Measurements from ENCODE around the gene DCAF10.
"Not testable (repeated sequence)": the region's sequence is repeated elsewhere in the genome, so short reads cannot be mapped to it uniquely, and the experiment has no call there.

Gene DCAF10, protein sequence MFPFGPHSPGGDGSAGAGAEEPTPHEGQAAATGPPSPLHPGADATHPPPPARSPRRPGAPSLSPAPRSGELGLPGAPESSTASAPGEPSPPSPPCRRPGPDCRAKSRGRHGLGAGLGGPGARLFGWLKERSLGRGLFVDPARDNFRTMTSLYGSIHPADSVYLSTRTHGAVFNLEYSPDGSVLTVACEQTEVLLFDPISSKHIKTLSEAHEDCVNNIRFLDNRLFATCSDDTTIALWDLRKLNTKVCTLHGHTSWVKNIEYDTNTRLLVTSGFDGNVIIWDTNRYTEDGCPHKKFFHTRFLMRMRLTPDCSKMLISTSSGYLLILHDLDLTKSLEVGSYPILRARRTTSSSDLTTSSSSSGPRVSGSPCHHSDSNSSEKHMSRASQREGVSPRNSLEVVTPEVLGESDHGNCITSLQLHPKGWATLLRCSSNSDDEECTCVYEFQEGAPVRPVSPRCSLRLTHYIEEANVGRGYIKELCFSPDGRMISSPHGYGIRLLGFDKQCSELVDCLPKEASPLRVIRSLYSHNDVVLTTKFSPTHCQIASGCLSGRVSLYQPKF

DNA sequence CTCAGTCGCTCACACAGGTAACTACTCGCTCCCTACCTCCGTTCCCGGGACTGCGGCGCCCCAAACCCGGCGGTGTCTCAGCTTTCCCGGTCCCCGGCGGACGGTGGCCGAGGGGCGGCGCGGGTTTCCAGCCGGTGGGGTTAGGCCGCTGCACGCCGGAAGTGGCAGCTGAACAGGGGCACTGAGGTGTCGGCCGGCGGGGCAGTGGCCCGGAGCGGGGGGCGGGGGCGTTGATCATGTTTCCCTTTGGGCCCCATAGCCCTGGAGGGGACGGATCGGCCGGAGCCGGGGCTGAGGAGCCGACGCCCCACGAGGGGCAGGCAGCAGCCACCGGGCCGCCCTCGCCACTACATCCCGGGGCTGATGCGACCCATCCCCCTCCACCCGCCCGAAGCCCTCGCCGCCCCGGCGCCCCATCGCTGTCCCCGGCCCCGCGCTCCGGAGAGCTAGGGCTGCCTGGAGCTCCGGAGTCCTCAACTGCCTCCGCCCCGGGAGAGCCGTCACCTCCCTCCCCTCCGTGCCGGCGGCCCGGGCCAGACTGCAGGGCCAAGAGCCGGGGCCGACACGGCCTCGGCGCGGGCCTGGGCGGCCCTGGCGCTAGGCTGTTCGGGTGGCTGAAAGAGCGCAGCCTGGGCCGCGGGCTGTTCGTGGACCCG, at the start of gene DCAF10:
TSS of gene DCAF10 (plus strand) at position 167 of the 656 bp plus-strand sequence. CDS start at position 237, 70 bp downstream.
- DNase-seq (ENCODE audit: low read depth) = peak; percentile 67

DNA sequence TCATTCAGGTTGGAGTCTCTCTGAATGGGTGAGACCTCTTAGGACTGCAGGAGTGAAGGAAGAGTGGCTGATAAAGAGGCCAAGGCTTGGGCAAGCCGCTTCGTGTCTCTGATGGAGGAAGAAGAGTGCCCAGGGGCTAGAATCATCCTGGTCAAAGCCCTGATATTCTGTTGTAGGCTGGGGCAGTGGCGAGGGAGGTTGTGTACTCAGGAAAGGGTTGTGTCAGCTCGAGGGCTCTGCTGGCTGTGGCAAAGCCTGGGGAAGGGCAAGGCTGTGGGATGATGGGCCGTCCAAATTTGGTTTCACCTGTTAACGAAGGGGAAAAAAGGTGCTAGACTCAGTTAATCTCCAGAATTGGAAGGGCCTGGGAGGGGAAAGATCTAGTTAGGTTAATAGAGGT, 49.4 kb upstream of the DCAF10 start:
- DNase-seq (ENCODE audit: low read depth) = no peak

DNA sequence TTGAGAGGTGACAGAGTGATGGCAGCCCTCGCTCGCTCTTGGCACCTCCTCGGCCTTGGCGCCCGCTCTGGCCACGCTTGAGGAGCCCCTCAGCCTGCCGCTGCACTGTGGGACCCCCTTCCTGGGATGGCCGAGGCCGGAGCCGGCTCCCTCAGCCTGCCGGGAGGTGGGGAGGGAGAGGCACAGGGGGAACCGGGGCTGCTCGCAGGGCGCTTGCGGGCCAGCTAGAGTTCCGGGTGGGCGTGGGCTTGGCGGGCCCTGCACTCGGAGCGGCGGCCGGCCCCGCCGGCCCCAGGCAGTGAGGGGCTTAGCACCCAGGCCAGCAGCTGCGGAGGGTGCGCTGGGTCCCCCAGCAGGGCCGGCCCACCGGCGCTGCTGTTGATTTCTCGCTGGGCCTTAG, 48.9 kb upstream of the DCAF10 start:
- not testable (repeated sequence) for DNase-seq (ENCODE audit: low read depth)

DNA sequence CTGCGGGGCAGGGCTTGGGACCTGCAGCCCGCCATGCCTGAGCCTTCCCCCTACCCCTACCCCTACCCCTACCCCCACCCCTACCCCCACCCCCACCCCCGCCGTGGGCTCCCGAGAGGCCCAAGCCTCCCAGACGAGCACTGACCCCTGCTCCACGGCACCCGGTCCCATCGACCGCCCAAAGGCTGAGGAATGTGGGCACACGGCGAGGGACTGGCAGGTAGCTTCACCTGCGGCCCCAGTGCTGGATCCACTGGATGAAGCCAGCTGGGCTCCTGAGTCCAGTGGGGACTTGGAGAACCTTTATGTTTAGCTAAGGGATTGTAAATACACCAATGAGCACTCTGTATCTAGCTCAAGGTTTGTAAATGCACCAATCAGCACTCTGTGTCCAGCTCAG, 48.5 kb upstream of the DCAF10 start:
- not testable (repeated sequence) for DNase-seq (ENCODE audit: low read depth)

DNA sequence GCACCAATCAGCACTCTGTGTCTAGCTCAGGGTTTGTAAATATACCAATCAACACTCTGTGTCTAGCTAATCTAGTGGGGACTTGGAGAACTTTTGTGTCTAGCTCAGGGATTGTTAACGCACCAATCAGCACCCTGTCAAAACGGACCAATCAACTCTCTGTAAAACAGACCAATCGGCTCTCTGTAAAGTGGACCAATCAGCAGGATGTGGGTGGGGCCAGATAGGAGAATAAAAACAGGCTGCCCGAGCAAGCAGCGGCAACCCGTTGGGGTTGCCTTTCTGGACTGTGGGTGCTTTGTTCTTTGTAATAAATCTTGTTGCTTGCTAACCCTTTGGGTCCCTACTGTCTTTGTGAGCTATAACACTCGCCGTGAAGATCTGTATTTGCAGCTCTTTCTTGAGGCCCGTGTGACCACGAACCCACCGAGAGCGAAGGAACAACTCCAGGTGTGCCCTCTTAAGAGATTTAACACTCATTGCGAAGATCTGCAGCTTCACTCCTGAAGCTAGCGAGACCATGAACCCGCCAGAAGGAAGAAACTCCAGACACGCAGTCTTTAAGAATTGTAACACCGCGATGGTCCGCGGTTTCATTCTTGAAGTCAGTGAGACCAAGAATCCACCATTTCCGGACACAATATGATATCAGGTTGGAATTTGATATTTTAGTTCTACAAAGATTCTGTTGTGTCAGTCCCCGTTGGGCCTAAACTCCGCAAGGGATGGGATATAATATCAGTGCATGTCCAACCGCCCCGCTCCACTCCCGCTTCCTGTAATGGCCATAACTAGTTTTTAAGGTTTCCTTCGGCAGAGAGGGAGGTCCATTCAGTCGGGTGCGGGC, 47.7 kb upstream of the DCAF10 start:
- no peak for DNase-seq (ENCODE audit: low read depth)

DNA sequence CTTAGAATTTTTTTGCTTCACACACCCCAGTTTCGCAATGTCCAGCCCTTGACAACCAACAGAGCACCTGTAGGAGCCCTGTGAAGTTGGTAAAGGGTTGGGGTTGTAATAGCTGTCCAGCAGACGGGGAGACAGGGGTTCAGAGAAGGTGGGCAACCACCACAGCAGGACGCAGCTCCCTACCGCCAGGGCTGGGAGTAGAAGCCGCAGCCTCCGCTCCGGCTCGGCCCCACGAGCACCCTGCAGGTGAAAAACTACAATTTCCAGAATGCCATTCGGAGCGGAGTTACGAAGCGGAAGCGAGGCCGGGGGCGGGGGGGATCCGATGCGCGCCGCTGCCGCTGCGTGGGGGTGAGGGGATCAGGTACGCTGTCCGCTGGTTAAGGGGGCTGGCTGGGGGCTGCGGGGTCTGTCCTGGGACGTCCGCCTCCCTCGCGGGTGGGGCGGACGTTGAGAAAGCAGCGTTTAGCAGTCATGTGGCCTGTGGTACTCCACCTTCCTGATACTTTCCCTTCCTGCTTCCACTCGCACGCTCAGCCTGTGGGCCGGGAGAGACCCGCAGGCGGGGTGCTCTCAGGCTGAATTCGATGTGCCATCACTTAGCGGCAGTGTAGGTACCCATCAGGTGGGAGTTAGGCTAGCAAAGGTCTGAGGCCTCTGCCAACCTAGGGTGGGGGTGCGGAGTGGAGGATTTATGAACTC, 47.0 kb upstream of the DCAF10 start, which contains the start of gene TRMT10B:
TSS of gene TRMT10B (plus strand) at position 317 of the 702 bp plus-strand sequence. CDS start 8,127 bp downstream, outside the sequence.
- DNase-seq (ENCODE audit: low read depth) = peak; percentile 65

DNA sequence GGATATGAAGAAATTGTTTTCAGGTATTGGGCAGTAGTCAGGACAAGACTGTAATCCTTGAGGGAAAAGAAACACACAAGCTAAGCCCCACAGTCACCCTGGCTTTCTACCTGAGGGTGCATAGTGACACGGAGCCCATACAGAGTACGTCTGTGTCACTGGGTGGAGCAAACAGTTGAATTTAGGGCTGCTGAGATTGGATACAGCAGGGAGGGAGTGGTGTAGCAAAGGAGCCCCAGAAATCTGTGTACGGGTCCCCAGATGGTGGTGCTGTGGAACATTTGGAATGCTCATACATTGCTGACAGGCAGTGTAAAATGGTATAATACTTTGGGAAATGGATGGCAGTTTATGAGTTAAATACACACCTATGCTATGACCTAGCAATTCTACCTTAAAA, 41.9 kb upstream of the DCAF10 start:
- no peak for DNase-seq (ENCODE audit: low read depth)

DNA sequence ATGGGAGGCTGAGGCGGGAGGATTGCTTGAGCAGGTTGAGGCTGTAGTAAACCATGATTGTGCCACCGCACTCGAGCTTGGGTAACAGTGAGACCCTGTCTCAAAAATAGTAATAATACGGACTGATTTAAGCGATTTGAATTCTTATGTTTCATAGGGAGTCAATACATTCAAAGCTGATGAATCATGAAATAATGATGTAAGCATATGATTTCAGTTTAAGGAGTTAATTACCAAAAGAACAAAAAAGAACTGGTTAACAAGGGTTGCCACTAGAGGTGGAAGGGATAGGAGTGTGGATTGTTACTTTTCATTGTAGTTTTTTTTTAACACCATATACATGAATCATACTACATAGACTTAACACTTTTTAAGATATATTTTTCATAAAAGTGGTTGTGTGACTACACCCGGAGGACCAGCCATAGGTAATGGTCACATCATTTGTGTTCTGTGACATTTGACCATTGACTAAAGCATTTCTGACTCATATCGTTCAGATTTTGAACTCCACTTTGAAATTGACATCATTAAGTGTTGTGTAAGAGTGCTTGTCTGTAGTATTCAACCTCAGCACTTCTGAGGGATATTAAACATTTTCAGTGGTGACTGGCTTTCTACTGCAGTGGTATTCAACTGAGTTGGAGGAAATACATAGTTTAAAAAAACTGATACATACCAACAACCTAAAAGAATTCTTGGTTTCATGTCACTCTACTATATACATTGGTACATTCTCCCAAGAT, 40.0 kb upstream of the DCAF10 start:
- no peak for DNase-seq (ENCODE audit: low read depth)

DNA sequence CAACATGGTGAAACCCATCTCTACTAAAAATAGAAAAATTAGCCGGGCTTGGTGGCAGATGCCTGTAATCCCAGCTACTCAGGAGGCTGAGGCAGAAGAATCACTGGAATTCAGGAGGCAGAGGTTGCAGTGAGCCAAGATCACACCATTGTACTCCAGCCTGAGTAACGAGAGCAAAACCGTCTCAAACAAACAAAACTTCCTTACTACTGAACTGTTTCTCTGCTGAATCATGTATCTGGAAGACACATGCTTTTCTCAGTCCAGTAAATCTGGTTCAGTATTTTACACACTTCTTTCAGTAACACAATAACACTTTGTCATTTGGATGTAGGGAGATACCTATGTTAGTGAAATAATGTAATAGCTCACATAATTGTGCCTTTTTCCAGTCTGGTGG, 39.1 kb upstream of the DCAF10 start:
- no peak for DNase-seq (ENCODE audit: low read depth)

DNA sequence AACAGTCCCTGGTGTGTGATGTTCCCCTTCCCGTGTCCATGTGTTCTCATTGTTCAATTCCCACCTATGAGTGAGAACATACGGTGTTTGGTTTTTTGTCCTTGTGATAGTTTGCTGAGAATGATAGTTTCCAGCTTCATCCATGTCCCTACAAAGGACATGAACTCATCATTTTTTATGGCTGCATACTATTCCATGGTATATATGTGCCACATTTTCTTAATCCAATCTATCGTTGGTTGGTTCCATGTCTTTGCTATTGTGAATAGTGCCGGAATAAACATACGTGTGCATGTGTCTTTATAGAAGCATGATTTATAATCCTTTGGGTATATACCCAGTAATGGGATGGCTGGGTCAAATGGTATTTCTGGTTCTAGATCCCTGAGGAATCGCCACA, 35.3 kb upstream of the DCAF10 start:
- not testable (repeated sequence) for DNase-seq (ENCODE audit: low read depth)

DNA sequence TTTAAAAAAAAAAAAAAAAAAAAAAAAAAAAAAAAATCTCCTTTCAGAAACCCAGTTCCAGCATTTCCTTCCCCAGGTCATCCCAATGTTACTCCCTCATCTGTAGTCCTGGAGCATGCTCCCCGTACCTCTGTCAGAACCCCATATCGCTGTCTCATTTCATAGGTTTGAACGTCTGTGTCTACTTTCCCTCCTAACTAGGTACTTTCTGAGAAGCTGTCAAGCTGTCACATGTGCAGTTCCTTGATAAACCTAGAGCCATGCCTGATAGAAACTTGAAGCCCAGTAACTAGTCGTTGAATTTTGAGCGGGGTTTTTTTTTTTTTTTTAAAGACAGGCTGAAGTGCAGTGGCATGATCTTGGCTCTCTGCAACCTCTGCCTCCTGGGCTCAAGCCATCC, 31.3 kb upstream of the DCAF10 start:
- DNase-seq (ENCODE audit: low read depth) = no peak

DNA sequence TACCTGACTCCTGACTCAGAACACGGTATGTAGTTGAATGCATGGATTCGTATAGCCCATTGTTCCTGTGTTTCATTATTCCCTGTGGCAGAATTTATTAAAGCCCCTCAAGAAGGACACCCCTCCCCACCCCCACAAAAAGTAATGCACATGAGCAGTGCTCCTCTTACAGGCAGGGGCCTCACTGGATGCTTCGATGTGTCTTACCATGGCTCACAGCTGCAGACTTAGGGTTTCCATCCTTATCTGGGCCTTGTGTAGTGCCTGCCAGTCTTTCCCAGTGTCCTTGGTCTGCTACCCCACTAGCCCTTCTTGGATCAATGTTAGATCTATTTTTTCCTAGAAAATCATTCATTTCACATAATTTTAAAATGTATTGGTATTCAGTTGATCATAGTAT, 30.6 kb upstream of the DCAF10 start:
- no peak for DNase-seq (ENCODE audit: low read depth)

DNA sequence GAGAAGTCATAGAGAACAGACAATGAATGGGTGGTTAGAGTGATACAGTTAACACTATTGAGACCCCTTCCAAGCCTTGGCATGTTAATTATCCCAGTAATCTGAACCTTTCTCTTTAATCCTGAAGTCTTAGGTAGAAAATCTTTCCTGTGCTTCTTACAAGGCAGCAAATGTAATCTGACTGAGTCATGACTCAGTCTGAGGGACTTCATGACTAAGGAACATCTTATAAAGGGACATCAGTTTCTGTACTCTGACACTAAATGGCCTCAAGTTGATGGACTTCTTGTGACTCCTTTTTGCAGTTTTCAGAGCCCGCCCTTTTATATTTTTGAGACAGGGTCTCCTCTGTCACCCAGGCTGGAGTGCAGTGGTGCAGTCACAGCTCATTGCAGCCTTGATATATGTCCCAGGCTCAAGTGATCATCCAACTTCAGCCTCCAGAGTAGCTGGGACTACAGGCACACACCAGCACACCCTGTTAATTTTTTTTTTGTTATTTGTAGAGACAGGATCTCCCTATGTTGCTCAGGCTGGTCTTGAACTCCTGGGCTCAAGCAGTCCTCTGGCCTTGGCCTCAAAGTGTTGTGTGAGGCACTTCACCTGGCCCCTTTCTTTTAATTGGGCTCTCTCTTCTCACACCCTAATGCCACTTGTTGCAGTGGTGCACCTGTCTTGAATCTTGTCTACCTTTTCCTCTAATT, 25.2 kb upstream of the DCAF10 start:
- no peak for DNase-seq (ENCODE audit: low read depth)

DNA sequence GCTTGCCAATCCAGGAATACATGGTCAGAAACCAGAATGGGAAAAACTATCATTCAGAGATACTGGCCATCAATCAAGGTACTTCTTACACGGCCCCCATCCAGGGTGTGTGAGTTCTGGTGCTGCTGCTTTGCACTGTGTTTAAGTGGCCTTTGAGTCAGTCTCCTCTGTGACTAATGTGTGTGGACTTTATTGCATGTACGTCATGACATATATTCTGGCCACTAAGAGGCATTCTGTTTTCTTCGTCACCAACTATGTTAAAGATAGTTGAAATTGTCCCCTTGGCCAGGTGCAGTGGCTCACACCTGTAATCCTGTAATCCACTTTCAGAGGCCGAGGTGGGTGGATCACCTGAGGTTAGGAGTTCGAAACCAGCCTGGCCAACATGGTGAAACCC, 24.3 kb upstream of the DCAF10 start:
- DNase-seq (ENCODE audit: low read depth) = no peak

DNA sequence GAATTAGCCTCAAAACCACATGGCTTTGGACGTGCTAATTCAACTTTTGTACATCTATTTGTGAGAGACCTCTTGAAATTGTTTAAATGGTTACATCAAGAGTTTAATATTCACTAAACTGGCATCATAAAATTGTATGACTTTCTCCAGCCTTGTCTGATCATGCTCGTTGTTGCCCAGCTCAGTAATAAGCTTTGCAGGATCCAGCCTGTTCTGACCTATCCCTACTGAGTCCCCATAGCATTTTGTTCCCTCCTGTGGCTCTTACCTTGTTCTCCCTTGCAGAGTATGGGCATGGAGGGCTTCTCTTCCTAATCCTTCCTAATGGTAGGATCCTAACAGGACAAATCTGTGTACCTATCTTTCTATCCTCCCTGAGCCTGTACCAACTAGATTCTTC, 22.1 kb upstream of the DCAF10 start:
- DNase-seq (ENCODE audit: low read depth) = no peak

DNA sequence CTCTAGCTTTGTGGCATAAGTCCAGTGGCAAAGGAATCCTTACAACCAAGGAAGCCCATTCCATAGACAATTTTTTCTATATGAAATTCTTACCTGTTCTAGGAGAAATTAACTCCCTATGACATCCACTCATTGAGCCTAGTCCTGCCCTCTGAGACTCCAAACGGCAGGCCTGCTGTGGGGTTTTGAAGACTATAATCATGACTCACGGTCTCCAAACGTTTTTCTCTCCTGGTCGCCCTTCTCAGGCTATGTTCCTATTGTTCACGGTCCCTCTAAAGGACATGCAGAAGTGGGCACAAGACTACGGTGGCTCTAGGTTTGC, 16.3 kb upstream of the DCAF10 start:
- DNase-seq (ENCODE audit: low read depth) = no peak

DNA sequence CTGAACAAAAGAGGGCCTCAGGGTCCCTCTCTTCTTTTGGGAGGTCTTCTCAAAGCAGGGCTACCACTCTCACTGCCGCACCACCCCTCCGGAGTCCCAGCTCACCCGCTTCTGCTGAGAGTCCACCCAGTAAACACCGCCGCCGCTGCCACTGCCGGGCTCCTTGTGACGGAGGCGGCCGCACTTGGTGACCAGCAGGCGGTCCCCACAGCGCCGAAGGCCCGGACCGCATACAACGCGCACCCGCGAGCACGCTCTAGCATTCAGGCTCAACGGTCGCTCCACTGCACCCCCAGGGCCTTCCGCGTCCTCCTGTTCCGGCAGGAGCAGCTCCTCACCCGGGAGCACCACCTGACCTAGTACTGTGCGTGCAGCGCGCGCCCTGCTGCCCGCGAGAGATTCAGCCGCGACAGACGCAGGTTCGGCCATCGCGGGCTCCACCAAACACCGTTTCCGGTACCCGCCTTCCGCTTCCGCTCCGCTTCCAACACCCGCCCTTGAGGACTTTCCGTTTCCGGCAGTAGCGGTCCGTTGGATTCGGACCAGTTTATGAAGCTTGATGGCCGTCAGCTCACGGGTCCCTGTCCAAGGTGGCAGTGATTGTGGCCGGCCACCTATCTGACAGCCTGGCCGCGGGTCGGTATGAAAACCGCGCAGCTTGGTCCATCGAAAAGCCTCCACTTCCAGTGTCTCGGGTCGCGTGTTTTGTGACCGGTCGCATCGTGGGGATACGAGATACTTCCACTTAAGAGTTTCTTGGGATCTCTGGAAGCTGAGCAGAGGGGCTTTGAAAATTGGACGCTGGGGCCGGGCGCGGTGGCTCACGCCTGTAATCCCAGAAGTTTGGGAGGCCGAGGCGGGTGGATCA, 15.7 kb upstream of the DCAF10 start, which contains the start of gene EXOSC3:
TSS of gene EXOSC3 (minus strand) at position 449 of the 868 bp plus-strand sequence. CDS start at position 429, 20 bp downstream.
- peak; percentile 83 for DNase-seq (ENCODE audit: low read depth)

DNA sequence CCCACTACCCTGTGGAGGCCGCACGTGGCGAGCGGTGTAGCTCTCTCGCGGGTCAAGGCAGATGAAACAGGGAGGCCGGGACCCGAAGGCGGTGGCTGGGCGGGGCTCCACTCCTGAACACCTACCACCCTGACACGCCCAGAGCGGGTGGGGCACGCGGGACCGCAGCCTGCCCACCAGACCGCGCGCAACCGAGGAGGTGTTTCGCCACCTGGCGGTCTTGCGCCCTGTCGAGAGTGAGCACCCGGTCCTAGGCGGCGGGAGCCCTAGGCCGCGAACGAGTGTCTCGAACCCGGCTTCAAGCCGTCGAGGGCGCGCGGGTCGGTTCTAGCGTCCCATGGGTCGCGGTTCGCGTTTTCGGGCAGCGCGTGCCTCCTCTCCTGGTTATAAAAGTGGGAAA, 13.5 kb upstream of the DCAF10 start:
- DNase-seq (ENCODE audit: low read depth) = no peak

DNA sequence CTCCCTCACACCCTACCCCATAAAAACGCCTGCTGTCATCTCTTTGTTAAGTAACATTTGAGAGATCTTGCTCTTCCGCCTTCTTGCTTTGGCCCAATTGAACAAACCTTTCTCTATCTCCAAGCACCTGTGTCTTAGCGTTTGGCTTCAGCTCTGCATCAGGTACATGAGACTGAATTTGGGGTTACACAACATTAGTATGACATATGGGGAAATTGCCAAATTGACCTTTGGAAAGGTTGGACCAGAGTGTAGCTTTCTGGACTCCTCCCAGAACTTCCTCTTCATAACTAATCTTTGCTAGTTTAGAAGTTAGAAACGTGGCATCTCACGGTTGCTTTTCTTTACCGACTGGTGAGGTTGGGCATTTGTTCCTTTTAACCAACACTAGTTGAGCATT, 12.3 kb upstream of the DCAF10 start:
- DNase-seq (ENCODE audit: low read depth) = no peak
